Measurements from ENCODE around the gene MAP1LC3B2.

The MAP1LC3B2 gene

DNA sequence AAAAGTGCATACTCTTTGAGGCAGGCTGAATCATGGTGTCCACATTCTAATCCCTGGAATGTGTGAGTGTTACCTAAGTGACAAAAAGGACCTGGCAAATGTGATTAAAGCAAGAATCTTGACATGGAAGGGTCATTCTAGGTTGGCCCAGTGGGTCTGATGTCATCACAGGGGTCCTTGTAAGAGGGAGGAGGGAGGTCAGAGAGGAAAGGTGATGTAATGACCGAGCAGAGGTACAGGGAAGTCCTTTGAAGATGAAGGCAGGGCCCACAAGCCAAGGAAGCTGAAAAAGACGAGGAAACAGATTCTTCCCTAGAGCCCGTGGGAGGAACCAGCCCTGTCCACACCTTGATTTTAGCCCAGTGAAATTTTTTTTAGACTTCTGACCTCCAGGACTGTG is 60.1 kb downstream of the MAP1LC3B2 start:
- TF ChIP-seq, protein P1, sequence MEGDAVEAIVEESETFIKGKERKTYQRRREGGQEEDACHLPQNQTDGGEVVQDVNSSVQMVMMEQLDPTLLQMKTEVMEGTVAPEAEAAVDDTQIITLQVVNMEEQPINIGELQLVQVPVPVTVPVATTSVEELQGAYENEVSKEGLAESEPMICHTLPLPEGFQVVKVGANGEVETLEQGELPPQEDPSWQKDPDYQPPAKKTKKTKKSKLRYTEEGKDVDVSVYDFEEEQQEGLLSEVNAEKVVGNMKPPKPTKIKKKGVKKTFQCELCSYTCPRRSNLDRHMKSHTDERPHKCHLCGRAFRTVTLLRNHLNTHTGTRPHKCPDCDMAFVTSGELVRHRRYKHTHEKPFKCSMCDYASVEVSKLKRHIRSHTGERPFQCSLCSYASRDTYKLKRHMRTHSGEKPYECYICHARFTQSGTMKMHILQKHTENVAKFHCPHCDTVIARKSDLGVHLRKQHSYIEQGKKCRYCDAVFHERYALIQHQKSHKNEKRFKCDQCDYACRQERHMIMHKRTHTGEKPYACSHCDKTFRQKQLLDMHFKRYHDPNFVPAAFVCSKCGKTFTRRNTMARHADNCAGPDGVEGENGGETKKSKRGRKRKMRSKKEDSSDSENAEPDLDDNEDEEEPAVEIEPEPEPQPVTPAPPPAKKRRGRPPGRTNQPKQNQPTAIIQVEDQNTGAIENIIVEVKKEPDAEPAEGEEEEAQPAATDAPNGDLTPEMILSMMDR (IDR thresholded peaks at IDR 0.05; ENCODE audit: control insufficient read depth, insufficient read depth, low read depth, low read length, missing control alignments) = no peak
- DNase-seq (ENCODE audit: low read depth) = no peak
- H3K4me3 ChIP-seq (ENCODE audit: control insufficient read depth, low read depth, low read length) = no peak overlapping the region

GRCh38 chr12:116620124-116620491 is 60.9 kb downstream of the MAP1LC3B2 start:
- TF ChIP-seq, protein P1 (IDR thresholded peaks at IDR 0.05; ENCODE audit: control insufficient read depth, insufficient read depth, low read depth, low read length, missing control alignments) = no peak
- no peak overlapping the region for H3K4me3 ChIP-seq (ENCODE audit: control insufficient read depth, low read depth, low read length)
- DNase-seq (ENCODE audit: low read depth) = no peak

GRCh38 chr12:116620492-116621191 is 61.5 kb downstream of the MAP1LC3B2 start:
- TF ChIP-seq, protein P1 (IDR thresholded peaks at IDR 0.05; ENCODE audit: control insufficient read depth, insufficient read depth, low read depth, low read length, missing control alignments) = no peak
- H3K4me3 ChIP-seq (ENCODE audit: control insufficient read depth, low read depth, low read length) = no peak overlapping the region
- DNase-seq (ENCODE audit: low read depth) = no peak

DNA sequence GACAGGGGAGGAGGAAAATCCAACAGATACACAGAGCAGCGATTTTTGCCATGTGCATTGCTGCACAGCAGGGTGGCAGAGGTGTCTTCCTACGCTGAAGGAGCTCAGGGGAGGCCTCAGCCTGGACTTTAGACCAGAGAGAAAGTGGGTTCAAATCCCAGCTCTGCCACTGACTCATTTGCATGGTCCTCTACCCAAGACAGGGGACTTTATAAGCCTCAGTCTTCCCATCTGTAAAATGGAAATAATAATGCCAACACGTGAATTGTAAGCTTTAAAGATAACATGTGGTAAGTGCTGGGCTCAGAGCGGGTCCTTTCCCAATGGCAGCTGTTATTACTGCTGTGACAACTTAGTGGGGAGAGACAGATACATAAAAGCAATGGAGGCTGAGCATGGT is 62.0 kb downstream of the MAP1LC3B2 start:
- TF ChIP-seq, protein P1 (IDR thresholded peaks at IDR 0.05; ENCODE audit: control insufficient read depth, insufficient read depth, low read depth, low read length, missing control alignments) = no peak

DNA sequence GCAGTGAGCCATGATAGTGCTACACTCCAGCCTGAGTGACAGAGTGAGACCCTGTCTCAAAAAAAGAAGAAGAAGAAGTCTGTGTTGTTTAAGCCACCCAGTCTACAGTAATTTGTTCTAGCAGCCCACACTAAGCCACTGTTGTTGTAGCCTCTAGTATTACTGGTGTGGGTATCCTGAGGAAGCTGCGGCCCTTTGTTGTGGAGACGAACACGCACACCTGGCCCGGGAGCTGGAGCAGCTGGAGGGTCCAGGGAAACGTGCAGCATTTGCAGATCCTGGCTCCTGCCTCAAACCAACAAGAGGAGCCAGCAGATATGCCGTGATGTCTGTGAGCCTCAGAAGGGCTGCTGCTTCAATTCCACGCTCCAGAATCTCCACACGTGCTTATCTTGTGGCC is 65.3 kb downstream of the MAP1LC3B2 start:
- H3K4me3 ChIP-seq (ENCODE audit: control insufficient read depth, low read depth, low read length) = no peak overlapping the region
- TF ChIP-seq, protein P1 (IDR thresholded peaks at IDR 0.05; ENCODE audit: control insufficient read depth, insufficient read depth, low read depth, low read length, missing control alignments) = no peak
- DNase-seq (ENCODE audit: low read depth) = no peak

More for the DNA sequence above, 62.0 kb downstream of the MAP1LC3B2 start:
- DNase-seq (ENCODE audit: low read depth) = no peak
- H3K4me3 ChIP-seq (ENCODE audit: control insufficient read depth, low read depth, low read length) = no peak overlapping the region

DNA sequence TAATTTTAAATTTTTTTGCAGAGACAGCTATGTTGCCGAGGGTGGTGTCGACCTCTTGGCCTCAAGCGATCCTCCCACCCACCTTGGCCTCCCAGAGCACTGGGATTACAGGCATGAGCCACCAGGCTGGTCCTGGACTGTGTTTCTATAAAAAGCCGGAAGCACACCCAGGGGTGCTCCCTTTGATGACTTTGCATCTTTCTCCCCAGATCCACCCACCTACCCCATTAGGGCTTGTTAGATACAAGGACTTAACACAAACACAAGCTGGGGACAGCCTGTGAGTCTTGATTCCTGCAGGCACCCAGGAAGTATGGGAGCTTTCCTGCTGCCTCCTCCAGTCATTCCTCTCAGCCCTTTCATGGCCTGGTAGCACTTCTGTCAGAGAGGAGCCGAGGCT is 67.0 kb downstream of the MAP1LC3B2 start:
- H3K4me3 ChIP-seq (ENCODE audit: control insufficient read depth, low read depth, low read length) = no peak overlapping the region
- TF ChIP-seq, protein P1 (IDR thresholded peaks at IDR 0.05; ENCODE audit: control insufficient read depth, insufficient read depth, low read depth, low read length, missing control alignments) = no peak
- no peak for DNase-seq (ENCODE audit: low read depth)
